Stimulated activated CD4-positive, alpha-beta T cell treated with anti-CD3 and anti-CD28 coated beads, Interleukin-2, amount 100 ng/mL, for 48 hours (primary cell): ENCODE data around the gene ZNF281.
A peak's percentile ranks its signal among the peaks of the same experiment; 100 is the strongest.
"Not testable (repeated sequence)": the region's sequence is repeated elsewhere in the genome, so short reads cannot be mapped to it uniquely, and the experiment has no call there.

Experiments
- DNase-seq, 2 donors: peaks; one replicate each; pipeline ENCODE4 v3.0.0-alpha.2; 2020

ZNF281 gene

GRCh38 chr1:200409761-200410565 lies at the start of gene ZNF281:
Gene ZNF281 (minus strand): TSS chr1:200410036. CDS start chr1:200409705, 331 bp downstream.
- DNase-seq: peak; percentile 90 to 92

- no peak for DNase-seq
Measured at GRCh38 chr1:200458780-200459179, 48.9 kb upstream of the ZNF281 start.

GRCh38 chr1:200457810-200458209 lies 48.0 kb upstream of the ZNF281 start:
- no peak for DNase-seq

DNA sequence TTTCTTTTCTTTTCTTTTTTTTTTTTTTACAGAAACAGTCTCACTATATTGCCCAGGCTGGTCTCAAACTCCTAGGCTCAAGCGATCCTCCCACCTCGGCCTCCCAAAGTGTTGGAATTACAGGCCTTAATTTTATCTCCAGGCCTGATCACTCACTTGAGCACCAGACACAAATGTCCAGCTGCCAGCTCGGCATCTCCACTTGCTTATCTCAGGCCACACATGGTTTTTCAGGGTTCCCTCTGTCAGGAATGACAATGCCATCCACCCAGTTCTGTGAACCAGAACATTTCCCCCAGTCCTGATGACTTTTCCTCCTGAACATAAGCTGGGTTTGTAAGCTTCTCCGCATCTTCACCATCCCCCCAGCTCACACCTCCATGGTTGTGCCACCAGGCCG lies 44.6 kb upstream of the ZNF281 start:
- no peak for DNase-seq

- no peak for DNase-seq
Measured at GRCh38 chr1:200453553-200453905, 43.7 kb upstream of the ZNF281 start.

- no peak for DNase-seq
Measured at GRCh38 chr1:200452850-200453552, 43.2 kb upstream of the ZNF281 start.

GRCh38 chr1:200448034-200448762 lies 38.4 kb upstream of the ZNF281 start:
- DNase-seq: no peak

- DNase-seq: peak in 1 of 2 donors; percentile 18
Measured at GRCh38 chr1:200445213-200445612, 35.4 kb upstream of the ZNF281 start.

DNA sequence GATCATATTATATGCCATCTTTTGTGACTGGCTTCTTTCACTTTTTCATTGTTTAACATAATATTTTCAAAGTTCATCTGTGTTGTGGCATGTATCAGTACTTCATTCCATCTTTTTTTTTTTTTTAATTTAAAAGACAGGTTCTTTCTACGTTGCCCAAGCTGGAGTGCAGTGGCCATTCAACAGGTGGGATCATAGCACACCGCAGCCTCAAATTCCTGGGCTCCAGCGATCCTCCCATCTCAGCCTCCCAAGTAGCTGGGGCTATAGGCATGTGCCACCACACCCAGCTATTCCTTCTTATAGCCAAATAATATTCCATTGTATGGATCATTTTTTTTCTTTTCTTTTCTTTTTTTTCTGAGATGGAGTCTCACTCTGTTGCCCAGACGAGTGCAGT lies 34.6 kb upstream of the ZNF281 start:
- no peak for DNase-seq

- no peak for DNase-seq
Measured at GRCh38 chr1:200443860-200444259, 34.0 kb upstream of the ZNF281 start.

GRCh38 chr1:200442537-200443156 lies 32.8 kb upstream of the ZNF281 start:
- DNase-seq: no peak

DNA sequence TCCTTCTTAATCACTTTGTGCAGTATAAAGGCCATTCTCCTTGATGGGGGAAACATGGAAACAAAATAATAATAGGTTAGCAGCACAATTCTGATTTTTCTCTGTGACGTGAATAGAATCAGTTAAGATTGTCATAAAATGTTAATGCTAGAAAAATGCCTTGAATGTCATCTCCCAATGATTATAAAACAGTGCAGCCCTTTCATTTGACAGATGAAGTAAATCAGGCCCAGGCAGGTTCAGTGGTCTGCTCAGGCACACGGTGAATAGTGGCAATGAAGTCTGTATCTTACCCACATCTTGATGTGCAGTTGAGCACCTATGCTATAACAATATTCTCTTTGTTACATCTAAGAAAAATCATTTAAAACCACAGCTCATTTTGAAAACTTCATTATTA lies 32.2 kb upstream of the ZNF281 start:
- DNase-seq: no peak

DNA sequence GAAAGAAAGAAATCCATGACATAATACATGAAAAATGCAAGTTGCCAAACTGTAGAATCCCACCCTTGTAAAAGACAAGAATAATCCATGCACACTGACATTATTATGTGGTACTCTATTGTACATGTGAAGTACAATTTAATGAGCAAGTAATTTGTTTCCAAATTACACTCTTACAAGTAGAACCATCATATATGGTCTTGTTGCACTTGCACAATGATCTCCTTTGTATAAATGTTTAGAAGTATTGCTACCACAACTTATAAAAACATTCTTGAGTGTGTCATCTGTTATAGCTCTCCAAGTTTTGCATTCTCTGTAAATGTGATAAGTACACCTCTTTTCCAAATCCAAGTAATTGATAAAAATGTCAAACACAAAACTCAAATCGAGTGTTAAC lies 29.1 kb upstream of the ZNF281 start:
- no peak for DNase-seq

DNA sequence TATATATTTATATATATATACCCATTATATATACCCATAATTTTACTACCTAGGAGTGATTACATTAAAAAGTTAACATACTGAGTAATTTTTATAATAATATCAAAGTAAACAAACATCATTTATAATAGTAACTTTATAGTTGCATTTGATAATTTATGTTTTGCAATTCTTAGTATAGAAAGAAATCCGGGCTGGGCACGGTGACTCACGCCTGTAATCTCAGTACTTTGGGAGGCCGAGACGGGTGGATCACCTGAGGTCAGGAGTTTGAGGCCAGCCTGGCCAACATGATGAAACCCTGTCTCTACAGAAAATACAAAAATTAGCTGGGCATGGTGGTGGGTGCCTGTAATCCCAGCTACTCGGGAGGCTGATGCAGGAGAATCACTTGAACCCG lies 28.6 kb upstream of the ZNF281 start:
- not testable (repeated sequence) for DNase-seq

- DNase-seq: no peak
Measured at GRCh38 chr1:200437556-200438203, 27.8 kb upstream of the ZNF281 start.

DNA sequence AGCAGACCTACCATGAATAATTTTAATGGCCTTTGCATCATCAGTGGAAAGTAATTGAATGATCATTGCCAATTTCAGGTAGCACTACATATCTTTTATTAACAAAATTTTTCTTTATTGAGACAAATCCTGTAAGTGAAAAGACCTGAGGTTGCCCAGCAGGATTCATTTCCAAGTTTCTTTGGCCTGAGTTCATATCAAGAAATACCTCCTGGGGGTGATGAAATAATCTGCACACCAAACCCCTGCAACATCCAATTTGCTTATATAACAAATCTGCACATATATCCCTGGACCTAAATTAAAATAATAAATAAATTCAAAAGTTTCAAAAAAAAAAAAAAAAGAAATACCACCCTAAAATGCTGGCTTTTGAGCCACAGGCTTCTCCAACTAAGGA lies 27.3 kb upstream of the ZNF281 start:
- DNase-seq: no peak

DNA sequence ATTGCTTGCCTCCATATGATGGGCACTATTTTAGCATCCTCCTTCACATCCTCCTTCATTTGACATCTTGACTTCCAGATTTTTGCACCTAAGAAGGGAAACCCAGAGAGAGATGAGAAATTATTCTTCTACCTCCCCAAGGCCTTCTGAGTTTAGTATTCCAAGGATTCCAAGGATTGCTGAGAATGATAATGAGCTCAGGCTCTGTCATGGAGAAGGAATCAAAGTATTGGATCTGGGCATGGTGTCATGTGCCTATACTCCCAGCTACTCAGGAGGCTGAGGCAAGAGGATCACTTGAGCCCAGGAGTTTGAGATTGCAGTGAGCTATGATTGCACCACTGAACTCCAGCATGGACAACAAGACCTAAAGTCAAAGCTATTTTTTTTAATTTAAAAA lies 26.6 kb upstream of the ZNF281 start:
- DNase-seq: no peak

DNA sequence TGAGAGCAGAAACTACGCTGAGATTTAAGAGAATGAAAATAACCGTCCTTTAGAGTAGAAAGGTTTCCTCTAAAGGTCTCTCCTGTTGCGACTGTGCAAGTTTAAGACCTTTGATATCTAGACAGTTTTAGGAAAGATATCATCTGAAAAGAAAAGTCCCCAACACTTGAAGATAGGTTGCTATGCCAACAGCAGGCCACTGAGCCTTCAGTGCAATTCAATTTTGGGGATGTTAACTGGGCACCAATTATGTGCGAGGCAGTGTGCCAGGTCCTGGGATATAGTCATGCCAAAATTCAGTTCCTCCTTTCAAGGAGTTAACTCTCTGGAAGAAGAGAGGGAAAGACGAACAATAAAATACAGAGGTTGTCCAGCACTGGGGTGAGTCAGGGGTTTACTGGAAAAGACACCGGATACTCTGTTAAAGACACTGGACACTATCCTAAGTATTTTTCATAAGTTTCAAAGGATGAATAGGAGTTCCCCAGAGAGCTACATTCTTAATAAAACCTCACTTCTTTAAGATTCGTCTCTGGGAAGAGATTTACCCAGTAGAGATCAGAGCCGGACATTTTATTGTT lies 25.5 kb upstream of the ZNF281 start:
- DNase-seq: no peak

- no peak for DNase-seq
Measured at GRCh38 chr1:200433586-200433985, 23.8 kb upstream of the ZNF281 start.

DNA sequence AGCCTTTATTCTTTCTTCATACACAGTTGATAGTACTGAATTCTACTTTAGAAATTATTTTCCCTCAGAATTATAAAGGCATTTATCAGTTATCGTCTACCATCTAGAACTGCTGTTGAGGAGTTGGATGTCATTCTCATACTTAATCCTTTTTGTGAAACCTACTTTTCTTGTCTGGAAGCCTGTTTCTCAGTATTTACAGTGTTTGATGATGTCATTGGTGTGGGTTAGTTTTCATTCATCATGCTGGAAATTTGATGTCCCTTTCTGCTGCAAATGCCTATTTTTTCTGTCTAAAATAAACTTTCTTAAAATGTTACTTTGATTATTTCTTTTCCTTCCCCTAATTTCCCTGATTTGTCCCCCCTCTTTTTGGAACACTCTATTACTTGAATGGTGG lies 22.8 kb upstream of the ZNF281 start:
- no peak for DNase-seq

DNA sequence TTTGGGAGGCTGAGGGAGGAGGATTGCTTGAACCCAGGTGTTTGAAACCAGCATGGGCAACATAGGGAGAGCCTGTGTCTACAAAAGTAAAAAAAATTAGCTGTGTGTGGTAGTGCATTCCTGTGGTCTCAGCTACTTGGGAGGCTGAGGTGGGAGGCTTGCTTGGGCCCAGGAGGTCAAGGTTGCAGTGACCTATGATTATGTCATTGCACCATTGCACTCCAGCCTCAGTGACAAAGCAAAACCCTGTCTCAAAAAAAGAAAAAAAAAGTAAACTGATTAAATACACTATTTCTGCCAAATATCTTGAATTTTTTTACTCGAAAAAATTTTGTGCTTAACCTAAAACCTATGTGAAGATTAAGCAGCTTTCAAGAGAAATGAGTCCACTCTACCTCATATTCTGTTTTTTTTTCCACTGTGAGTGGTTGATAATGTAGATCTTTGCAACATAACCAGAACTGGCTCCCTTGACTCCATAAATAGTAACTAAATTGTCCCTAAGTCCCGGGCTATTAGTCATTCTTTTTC lies 19.4 kb upstream of the ZNF281 start:
- DNase-seq: no peak
